ENCODE data around the gene ACSBG1. TPM values are rescaled to one million over a fixed set of nuclear protein-coding genes. Genes with fewer than 3 reads are reported as not detected.
A peak's percentile ranks its signal among the peaks of the same experiment; 100 is the strongest.

The ACSBG1 gene
- total RNA-seq, 1 experiment from 2014 or later: not detected

DNA sequence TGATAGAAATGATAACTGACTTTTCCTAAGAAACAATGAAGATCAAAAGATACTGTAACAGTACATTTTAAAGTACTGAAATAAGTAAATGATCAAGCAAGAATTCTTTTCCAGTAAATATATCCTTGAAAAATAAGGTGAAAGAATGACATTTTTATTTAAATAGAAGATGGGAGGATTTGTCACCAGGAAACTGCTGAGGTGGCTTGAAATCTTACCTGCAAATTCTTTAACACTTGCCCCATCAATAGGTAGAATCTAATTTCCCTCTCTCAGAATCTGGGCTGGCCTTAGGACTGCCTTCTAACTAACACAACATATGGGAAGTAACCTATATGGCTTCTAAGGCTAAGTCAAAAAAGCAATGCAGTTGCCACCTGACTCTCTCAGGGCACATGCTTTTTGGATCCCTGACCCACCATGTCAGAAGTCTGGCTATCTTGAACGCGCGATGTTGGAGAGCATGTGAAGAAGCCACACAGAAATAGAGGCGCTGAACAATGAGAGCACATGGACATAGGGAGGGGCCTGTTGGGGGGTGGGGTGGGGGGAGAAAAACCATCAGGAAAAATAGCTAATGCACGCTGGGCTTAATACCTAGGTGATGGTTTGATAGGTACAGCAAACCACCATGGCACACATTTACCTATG lies 11.5 kb downstream of the ACSBG1 start:
- DNase-seq (ENCODE audit: low read depth): no peak

DNA sequence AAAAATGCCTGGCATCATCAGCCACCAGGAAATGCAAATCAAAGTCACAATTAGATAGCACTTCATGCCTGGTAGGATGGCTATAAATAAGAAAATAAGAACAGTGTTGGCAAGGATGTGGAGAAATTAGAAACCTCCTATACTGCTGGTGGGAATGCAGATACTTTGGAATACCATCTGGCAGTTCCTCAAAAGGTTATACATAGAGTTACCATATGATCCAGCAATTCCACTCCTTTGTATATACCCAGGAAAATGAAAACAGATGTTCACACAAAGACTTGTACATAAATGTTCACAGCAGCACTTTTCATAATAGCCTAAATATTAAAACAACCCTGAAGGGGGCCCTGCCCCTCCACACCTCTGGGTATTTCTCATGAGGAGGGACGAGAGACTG lies 13.7 kb downstream of the ACSBG1 start:
- DNase-seq (ENCODE audit: low read depth): no peak

DNA sequence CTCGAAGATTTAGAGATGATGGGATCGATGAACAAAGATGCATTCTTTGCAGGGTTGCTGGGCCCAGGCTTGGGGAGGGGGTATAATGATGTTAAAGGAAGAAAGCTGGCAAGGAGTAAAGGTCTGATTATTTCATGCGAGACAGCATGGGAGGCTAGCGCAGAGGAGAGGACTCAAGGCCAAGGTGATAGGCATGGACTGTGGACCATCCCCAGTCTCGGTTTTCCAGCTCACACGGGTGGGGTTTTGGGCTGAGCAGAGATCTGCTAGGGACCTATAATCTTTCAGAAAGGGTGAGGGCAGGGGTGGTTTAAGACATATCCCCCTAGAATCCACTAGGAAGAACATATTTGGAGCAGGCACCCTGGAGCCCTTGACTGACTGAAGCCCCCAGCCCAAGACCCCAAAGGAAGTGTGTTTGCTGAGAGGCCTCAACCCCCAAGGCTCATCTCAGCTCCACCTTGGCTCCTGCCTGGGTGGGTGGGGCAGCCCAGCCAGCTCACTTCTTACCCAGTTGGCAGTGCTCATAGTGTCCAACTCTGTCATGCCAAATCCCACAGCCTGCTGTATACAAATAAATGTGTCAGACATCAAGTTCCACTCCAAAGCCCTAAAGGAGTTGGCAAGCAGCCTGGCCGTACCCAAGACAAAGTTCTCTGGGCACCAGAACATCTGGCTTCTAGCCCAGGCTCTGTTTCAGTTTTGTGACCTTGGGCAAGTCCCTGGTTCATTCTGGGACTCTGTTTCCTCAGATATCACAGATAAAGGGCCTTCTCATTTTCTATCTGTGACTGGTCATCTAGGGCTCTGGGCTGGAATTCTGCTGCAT lies 17.9 kb downstream of the ACSBG1 start:
- peak; percentile 85 for DNase-seq (ENCODE audit: low read depth)

DNA sequence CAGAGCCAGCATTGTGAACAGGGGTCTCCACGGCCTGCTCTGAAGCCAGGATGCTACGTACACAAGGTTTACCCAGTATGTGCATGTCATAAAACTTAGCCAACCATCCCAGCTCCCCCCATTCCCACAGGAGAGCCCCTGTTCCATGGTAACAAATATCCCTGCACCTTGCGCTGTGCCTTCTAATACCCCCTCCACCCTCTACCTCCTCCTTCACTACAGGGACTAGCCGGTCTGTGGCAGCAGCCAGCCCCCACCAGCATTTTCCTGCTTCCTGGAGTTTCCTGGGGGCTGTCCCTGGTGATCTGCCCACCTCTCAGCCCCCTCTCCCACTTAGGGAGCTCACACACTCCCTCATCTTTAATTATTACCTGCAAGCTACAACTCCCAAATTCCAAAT lies 20.4 kb downstream of the ACSBG1 start:
- no peak for DNase-seq (ENCODE audit: low read depth)

DNA sequence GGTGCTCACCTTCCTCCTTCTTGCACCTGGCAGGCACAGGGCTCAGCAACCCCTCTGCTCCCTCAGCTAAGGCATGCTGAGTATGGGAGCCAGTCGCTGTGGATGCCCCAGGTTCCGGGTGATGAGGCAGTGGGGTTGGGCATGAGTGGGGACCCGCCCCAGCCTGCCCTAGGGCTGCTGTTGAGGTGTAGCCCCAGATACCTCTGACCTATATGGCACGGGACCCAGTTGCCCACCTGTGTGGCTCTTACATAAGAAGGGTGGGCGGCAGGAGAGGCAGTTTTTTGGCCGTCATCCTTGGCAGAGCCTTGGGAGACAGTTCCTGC lies 21.0 kb downstream of the ACSBG1 start:
- no peak for DNase-seq (ENCODE audit: low read depth)

DNA sequence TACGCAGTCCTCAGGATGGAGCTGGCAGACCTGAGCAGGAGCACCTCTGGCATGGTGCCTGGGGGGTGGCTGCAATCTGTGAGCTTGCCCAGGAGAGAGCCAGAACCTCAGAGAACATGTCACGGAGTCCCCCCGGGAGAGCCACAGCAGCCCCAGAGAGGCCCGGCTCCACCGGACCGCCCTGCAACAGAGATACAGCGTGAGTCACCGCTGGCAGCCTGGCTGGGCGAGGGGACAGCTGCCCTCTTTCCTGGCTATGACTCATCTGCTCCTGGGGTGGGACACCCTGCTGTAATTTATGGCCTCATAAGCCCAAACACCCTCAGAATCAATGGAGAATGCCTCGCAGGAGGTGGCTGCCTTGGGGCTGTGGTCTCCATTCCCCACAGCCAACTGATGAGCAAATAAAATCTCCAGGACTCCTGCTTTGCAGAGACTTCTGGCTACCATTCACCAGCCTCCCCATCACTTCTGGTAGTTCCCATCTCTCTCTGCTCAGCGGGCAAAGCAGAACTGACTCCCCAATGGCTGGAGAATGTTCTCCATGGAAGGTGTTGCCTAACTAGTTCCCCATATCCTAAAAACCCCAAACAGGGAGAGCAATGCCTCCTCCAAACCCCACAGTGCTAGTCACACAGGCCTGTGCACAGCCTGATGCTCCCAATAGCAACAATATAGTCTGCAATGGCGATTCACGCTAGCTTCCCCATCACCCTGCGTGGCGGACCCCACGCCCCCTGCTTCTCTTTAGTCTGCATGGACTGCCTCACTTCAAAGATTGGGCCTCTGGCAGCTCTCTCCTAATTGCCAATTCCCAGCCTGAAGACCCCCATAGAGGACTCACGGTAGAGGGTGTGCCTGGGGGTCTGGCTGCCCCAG lies 21.6 kb downstream of the ACSBG1 start:
- DNase-seq (ENCODE audit: low read depth): peak; percentile 96

DNA sequence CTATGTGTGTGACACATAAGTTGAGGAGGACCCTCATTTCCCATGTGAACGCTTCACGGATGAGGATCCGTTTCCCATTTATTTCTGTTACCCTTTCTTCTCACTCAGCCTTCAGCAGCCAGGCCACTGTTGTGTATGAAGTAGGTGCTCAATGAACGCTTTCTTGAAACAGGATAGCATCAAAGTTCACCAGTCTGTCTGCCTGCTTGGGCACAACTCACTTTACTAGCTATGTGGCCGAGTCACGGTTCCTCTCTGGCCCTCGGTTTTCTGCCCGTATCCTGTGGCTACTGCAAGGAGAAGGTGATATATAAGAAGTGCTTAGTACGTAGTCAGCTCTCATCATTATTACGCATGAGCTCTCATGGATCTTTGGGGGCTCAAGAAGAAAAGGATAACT lies 22.4 kb downstream of the ACSBG1 start:
- DNase-seq (ENCODE audit: low read depth): peak; percentile 38

DNA sequence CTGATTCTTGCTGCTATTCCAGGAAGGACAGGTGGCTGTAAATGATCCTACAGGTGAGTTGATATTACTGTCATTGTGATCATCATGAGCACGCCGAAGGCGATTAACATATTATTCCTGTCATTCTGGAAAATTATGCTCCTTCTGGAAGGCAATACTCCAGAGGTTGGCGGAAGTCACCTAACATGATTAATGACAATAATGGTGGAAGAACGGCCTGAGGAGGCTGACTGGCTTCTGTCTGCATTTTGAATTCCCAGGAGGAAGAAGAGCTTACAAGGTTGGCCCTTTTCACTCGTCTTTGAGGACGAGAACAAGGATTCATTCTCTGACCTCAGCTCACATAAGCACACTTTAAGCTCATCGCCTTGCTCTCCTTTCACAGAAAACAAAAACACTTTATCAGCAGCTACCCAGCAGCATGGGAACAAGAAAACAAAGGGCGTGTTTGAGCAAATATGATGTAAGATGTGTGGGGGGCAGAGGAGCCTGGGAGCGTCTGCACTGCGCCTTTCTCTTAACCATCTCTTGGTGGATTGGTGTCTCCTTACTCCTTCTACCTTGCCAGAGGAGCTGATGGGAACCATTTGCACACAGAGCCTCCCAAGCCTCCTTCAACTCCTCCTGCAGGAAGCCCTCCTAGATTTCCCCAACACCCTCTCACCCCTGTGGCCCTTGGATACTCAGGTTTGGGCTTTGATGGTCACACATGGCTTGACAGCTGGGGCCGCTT lies 23.0 kb downstream of the ACSBG1 start:
- no peak for DNase-seq (ENCODE audit: low read depth)

DNA sequence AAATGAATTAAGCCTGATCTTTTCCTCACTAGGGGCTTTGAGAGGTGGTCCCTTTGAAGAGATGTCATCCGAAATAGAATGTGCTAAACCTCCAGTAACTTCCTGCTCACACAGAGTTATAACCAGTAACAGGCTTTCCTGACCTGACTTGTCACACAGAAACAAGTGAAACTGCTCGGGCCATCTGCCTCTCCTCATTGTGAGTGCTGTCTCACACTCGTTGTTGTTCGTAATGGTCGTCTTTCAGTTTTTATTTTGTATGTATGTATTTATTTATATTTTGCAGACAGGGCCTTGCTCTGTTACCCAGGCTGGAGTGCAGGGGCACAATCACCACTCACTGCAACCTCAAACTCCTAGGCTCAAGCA lies 24.0 kb downstream of the ACSBG1 start:
- no peak for DNase-seq (ENCODE audit: low read depth)

DNA sequence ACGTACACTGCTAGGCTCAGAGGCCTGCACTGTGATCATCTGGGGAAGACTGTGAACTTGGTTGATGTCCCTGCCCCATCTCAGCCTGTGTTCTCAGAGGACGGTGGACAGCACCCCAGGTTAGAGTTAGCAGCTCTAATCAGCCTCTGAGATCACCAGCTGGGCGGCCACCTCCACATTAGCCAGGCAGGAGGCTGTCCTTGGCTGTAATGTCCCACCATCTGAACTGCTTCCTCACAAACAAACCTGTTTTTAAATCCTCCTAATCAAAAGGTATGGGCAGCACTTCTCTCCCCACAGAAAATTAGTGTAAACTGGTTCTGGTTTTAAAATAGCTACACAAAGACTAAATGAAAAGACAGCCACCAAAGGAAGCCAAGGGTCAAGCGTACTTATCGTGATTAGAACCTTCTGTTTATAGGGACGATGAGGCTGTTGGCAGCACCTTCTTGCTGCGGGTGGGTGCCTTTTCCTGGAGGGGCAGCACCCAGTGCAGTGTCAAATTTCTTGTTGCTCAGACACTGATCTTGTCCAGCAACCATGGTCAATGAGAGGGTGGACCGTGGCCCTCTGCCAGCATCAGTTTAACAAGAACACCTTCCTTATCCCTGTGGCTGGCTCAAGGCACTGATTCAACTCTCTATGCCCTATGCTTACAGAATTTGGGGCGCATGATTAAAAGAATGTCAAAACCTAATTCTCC lies 24.6 kb downstream of the ACSBG1 start:
- DNase-seq (ENCODE audit: low read depth): no peak

DNA sequence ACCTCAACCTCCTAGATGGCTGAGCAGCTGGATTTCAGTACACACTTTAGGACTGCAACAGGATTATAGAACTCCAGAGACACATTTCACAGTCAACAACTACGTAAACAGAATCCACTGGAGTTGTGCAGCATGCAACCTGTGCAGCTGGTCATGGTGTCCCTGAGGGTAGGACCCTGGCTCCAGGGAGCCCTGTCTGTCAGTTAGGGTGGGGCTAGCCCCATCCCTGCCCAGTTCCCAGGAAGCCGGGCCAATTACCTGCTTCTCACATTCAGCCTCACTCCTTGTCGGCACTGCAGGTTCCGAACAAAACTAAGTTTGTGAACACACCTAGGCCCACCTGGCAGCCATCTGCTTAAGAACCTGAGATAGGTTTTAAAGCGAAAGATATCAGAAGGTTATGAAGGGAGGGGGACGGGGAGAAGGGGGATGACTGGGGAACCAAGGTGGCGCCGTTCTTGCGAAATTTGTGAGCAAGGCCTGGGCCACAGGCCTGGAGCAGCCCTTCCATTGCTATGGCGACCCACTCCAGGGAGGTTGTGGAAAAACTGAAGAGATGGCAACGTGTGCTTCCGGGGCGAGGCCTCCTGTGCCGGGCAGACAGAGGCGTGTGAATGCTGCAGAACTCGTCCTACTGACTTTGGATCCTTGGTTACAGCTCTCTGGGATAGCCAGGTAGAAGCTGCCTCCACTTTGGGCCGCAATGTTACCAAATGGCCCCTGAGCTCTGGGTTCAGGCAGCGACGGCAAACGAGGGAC lies 25.3 kb downstream of the ACSBG1 start:
- DNase-seq (ENCODE audit: low read depth): no peak

DNA sequence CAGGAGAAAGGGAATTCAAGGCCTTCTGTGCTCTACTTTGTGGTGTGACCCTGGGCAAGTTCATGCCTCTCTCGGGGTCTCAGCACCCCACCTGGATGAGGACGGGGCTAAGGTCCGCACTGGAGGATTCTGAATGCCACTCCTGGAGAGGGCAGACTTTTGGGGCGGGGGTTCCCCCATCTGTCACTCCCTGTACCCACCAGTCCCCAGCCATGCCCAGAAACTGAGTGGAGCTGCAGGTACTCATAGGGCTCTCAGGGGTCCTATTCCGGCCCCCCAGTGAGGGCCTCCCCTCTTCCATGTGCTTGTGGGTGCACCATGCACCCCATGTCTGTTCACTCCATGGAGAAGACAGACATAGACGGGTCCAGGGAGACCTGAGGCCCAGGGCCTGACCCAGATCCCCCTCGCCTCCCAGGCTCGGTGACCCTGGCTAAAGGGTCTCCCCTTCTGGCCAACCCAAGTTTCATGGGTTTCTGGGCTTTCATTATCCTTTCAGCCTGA lies 26.0 kb downstream of the ACSBG1 start:
- no peak for DNase-seq (ENCODE audit: low read depth)

DNA sequence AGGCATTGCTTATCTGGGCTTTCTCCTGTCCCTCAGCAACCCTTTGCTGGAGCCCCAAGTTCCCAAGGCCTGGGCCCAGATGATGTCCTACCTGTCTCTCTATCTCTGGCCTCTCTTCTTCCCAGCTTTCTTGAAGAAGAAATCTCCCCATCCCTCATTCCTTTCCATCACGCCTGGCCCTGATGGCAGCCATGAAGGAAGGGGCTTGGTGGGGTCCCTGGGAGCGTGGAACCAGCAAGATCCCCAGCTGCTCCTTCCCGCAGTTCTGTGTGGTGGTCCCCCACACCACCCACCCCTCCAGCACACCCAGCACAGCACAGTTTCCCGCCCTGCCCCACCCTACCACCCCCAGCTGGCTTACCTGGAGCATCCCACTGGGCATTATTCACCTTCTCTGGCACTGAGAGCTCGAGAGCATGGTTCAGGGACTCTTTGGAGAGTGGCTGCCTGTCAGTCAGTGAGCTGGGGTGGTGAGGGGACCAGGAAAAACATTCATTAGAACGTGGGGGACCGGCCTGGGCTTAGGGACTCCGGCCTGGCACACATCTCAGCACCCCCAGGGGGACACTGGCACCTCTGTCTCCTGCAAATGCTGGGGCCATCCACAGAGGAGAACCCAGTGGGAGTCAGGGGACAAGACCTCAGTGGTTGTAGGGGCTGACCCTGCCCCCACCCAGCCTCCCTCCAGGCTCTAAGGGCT lies 26.6 kb downstream of the ACSBG1 start:
- DNase-seq (ENCODE audit: low read depth): no peak

DNA sequence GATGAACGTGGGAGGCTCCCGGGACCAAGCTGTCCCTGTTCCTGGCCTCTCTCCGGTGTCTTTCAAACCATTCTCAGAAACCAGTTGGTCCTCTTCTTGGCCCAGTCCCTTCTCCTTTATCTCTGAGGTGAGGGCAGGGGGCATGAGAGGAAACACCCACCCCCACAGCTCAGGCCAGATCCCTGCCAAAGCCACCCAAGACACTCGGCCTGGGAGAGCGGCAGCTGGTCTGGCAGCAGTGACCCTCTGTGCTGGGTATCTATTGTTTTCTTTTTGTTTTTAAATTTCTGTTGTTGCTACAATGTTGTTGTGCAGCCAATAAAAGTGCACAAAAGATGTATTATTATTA lies 27.3 kb downstream of the ACSBG1 start:
- no peak for DNase-seq (ENCODE audit: low read depth)

DNA sequence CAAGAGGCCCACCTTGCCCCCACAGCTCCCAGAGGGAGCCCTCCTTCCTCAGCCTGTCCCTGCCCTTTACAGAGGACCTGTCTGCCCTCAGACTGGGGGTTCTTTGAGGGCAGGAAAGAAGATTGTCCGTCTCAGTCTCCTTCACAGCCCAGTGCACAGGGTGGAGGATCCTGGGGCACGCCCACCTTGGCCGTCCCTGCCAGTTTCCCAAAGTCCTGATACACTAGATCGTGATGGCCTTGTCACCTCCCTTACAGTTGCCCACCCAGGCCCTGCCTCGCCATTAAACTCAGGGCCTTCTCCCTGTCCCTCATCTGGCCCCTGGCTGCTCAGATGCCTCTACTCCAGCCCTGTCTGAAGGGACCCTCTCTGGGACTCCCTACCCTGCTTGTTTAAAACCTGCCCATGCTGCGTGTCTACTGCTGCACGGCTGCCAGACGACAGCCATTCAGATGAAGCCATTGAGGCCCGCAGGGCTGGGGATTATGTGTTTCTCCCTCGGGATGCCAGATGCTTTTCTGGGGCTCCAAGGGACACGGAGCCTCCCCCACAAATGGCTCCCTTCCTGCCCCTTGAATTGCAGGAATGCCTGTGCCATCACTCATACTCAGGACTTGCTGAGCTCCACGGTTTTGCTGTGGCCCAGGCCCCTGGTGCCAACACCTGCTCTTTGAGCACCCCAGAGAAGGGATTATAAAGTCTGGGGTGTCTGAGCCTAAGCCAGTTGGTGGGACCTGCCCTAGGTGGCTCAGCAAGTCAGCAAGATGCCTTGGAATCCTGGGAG lies 27.8 kb downstream of the ACSBG1 start:
- DNase-seq (ENCODE audit: low read depth): peak; percentile 49

DNA sequence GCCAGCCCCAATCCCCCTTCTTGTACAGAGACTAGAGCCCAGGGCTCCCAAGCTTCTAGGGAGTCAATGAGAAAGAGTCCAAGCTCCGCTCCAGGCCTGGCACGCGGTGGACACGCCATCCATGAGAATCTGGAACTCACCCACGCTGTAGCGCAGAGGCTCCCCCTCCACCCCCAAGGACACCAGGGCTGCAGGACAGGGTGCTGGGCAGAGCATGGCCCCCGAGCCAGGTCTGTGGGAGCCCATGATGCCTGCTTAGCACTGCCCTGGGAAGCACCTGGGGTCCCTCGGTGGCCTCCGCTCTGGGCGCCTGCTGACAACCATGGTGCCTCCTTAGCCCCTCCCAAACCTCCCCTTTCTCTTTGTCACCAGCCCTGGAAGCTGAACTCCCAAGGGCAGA lies 28.5 kb downstream of the ACSBG1 start:
- no peak for DNase-seq (ENCODE audit: low read depth)

DNA sequence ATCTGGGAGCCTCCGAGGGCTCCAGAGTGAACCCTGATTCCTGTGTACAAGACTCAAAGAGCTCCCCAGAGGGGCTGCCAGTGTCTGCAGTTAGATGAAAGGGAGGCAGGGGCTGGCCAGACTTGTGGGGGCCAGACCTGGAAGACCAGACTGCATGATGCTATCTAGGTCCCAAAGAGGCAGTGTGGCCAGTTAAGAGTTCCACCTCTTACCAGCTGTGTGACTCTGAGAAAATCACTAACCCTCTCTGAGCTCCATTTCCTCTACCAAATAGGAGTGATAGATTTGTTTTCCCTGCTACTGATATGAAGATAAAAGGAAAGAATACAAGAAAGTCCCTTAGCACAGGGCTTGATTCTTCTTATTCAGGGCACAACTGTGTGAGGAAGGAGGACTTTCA lies 29.0 kb downstream of the ACSBG1 start:
- no peak for DNase-seq (ENCODE audit: low read depth)

DNA sequence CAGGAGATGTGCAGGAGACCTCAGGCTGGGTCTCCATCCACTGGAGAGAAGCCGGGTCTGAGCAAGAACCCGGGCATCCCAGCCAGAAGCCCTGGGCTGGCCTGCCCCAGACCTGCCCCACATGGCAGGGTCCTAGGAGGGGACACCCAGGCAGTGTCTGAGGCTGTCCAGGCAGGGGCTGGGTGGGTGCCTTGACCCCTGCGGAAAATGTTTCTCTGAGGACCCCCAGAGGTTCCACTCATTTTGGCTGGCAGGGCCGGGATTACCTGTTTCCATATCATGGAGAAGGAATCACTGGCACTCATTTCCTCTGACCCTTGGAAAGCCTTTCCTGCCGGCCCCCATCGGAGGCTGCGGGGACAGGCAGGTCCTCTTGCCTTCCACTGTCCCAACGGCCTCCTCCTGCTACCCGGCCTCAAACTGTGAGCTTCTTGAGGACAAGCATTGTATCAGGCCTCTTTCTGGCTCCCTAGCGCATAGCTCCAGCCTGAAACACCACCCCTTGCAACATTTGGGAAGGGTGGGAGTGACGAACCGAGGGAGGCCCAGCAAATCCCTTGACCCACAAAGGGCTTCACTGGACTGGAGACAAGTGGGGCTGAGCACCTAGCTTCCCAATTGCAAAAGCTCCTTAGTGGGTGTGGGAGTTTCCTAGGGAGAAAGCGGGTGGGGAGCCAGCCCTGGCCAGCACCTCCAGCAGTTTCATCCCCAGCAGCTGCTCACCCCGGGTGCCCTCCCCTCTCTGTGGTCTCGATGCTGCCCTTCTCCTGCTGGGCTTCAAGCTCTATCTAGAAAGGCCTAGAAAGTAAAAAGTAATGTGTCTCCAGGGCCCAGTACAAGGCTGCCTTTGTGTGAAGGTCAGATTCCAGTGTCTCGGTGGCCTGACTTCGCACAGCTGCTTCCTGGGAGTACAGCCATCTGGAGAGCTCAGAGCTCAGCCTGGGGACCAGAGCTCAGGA lies 29.7 kb downstream of the ACSBG1 start:
- no peak for DNase-seq (ENCODE audit: low read depth)
